ENCODE data around the gene DOCK8.

DOCK8 gene

DNA sequence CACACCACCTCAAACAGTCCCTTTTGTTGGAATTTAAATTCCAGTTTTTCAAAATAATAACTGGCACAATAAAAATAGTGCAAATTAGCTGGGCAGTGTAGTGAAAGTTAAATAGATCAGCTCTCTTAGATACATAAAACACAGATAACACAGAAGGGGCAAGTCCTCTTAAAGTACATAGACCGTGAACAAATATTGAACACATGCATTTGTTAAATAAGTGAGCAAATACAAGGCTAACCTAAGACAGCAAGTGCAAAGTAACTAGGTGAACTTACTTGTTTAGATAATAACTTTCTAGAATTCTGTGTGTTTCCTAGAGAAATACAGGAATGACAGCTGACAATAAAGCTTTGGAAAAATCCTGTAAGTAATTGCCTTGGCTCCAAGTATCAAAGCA is 280.1 kb downstream of the DOCK8 start:
- Mint-ChIP-seq H3K4me1 (ENCODE audit: low read depth) (no peaks in the 10 kb centered on the region), H3K36me3 (ENCODE audit: low read depth) (no peaks in the 10 kb centered on the region), H3K9me3 (no peaks in the 10 kb centered on the region), H3K27me3 (peaks cover 14% of the 10 kb centered on the region), H3K4me3 (no peak overlapping the region), H3K27ac (no peak overlapping the region)
- no peak for DNase-seq

DNA sequence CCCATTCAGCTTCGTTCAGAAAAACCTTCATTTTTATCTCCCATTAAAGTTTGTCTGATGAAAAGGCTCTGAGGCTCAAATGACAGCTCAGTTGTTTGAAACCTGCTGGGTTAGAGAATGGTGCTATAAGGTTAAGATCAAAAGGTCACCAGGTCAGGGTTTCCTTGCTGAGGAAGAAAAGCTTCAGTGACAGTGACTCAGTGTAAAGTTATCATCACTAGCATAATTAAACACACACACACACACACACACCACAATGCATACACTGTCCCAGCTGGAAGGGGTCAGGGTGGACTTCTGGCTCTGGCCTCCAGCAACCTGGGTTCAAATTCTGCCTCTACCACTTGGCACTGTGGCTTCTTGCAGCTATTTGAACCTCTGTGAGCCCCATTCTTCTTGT is 281.1 kb downstream of the DOCK8 start:
- peaks cover 20% of the 10 kb centered on the region for H3K27me3 Mint-ChIP-seq
- DNase-seq = no peak
- no peaks in the 10 kb centered on the region for H3K36me3 Mint-ChIP-seq (ENCODE audit: low read depth)
- no peak overlapping the region for H3K27ac Mint-ChIP-seq
- H3K4me3 Mint-ChIP-seq = no peak overlapping the region
- H3K4me1 Mint-ChIP-seq (ENCODE audit: low read depth) = no peaks in the 10 kb centered on the region
- H3K9me3 Mint-ChIP-seq = no peaks in the 10 kb centered on the region

DNA sequence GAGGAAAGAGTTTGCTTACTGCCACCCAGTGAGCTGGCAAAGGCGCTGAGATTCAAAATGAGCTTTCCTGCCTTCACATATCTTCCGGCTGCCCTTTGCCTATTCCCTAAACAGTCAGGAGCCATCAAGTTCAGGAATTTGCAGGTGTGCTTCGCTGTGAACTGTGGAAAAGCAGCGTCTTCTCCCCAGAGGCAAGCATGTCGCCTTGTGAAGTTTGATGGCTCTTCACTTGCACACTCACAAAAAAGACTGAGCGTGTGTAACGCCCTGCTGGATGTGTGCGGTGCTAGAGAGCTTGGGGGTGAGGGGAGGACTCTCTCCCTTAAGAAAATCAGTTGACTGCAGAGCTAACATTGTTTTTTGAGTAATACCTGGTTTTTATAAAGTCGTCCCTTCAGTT is 288.7 kb downstream of the DOCK8 start:
- DNase-seq = no peak
- H3K4me3 Mint-ChIP-seq = peak overlapping the region; percentile 75
- peaks cover 37% of the 10 kb centered on the region for H3K27me3 Mint-ChIP-seq
- no peaks in the 10 kb centered on the region for H3K36me3 Mint-ChIP-seq (ENCODE audit: low read depth)
- peaks cover 11% of the 10 kb centered on the region for H3K4me1 Mint-ChIP-seq (ENCODE audit: low read depth)
- no peaks in the 10 kb centered on the region for H3K9me3 Mint-ChIP-seq
- H3K27ac Mint-ChIP-seq = no peak overlapping the region

DNA sequence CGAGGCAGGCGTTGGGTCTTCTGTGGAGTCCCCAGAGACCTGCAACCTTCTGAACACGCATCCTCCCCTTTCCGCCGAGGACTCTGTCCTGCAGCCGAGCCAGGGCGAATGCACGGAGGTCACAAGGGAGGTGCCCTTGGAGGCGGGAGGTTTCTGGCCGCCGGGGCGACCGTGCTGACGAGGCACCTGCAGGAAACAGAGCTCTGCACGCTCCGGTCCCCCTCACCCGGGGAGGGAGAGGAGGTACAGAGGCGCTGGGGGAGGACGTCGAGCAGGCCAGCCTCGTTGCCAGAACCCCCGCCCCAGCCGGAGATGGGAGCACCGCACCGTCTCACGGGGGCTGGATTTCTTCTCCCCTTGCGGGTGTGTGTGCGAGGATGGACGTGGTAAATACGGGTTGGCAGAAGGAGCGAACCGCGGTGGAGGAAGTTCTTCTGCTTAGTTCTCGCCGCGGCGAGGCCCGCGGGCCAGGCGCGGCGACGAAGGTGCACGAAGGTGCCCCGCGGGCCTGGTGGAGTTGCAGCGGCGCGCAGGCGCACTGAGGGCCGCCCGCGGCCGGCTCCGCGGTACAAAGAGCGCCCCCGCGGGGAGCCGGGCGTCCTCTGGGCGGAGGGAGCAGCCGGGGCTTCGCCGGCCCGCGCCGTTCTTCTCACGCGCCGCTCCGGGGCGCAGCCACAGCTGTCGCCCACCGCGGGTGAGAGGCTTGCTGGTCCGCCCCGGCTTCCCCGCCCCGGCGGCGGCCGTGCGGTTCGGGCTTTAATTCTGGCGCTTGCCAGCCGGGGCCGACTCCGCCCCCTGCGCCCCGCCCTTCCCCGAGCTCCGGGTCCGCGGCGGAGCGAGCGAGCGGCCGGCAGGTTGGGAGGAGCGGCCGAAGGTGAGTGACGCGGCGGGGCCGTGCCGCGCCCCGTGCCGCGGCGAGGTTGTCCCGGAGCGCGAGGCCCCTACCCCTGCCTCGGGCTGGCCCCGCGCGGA is 289.5 kb downstream of the DOCK8 start, which contains the start of gene KANK1:
TSS of gene KANK1 (plus strand) at position 815 of the 972 bp plus-strand sequence.
- Mint-ChIP-seq H3K9me3 (no peaks in the 10 kb centered on the region), H3K4me1 (ENCODE audit: low read depth) (peaks cover 11% of the 10 kb centered on the region), H3K27ac (peak within 1 kb of the TSS; percentile 67), H3K4me3 (peak within 1 kb of the TSS; percentile 75), H3K36me3 (ENCODE audit: low read depth) (no peaks in the 10 kb centered on the region), H3K27me3 (peaks cover 37% of the 10 kb centered on the region)
- DNase-seq = peak; percentile 86

DNA sequence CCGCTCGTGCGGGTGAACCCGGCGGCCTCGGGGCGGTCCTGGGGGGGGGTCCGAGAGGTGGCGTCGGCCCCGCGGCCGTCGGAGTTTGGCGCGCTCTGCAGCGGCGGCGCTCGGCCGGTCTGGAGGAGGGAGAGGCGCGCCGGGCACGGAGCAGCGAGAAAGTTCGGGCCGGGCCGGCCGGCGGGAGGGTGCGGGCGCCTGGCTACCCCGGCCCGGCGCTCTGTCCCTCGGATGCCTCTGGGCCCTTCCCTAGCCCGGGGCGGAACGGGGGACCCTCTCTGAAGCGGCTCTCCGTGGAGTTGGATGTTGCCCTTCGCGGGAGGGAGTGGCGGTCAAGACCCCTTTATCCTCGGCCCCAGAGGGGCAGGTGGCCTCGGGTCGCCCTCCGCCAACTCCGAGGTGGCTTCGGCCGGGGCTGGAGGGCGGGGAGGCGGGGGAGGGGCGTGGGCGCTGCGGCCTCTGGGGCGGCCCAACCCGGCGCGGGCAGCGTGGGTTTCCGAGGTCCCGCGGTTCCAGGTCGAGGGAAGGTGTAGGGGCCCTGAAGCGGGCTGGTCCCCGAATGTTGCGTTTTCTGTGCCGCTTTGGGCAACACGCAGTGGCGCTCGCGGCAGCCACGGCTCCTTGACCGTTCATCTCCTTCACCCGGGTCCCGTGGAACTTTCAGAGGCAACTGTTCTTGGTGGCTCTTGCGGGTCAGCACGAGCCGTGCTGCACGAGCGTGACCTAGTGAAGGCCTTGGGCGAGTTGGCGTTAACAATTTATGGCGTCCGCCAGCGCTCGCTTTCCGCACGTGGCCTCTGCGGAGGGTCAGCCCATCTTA is 290.5 kb downstream of the DOCK8 start:
- DNase-seq = peak; percentile 45
- peak overlapping the region; percentile 63 for H3K4me3 Mint-ChIP-seq
- H3K4me1 Mint-ChIP-seq (ENCODE audit: low read depth) = peaks cover 11% of the 10 kb centered on the region
- H3K9me3 Mint-ChIP-seq = no peaks in the 10 kb centered on the region
- no peak overlapping the region for H3K27ac Mint-ChIP-seq
- H3K36me3 Mint-ChIP-seq (ENCODE audit: low read depth) = no peaks in the 10 kb centered on the region
- peaks cover 35% of the 10 kb centered on the region for H3K27me3 Mint-ChIP-seq

DNA sequence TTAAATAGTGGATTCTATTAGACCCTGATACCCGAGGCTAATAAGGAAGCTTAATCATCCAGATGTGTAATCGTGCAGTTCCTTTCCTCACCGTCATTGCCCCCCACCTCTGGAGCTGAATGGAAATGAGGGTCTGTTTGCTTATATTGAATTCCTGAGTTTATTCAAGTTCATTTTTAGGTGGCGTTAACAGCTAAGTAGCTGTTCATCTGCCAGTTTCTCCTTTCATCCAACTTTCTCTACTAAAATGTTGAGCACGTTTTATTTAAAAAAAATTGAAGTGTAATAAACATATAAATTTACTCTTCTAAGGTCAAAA is 291.0 kb downstream of the DOCK8 start:
- H3K36me3 Mint-ChIP-seq (ENCODE audit: low read depth) = no peaks in the 10 kb centered on the region
- no peak for DNase-seq
- no peaks in the 10 kb centered on the region for H3K9me3 Mint-ChIP-seq
- peaks cover 31% of the 10 kb centered on the region for H3K27me3 Mint-ChIP-seq
- no peak overlapping the region for H3K27ac Mint-ChIP-seq
- H3K4me3 Mint-ChIP-seq = peak overlapping the region; percentile 63
- H3K4me1 Mint-ChIP-seq (ENCODE audit: low read depth) = peaks cover 11% of the 10 kb centered on the region

DNA sequence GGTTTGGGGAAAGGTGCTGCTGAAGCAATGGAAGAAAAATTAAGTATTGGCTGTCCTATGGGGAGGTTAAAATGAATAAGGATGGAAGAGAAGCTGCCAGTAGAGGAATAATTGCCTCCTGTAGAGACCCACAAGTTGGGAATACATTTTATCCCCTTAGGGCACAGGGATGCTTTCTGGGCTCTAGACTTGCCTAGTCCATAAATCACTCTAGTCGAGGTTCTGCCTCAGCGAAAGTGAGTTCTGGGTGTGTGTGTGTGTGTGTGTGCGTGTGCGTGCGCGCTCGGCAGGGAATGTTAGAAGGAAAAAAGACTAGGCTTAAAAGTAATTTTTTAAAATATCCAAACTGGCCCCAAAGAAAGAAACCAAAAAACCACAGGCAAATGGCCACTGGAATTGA is 291.6 kb downstream of the DOCK8 start:
- Mint-ChIP-seq H3K9me3 (no peaks in the 10 kb centered on the region), H3K27ac (no peak overlapping the region), H3K4me1 (ENCODE audit: low read depth) (peaks cover 11% of the 10 kb centered on the region), H3K27me3 (peaks cover 31% of the 10 kb centered on the region), H3K36me3 (ENCODE audit: low read depth) (no peaks in the 10 kb centered on the region), H3K4me3 (no peak overlapping the region)
- no peak for DNase-seq

DNA sequence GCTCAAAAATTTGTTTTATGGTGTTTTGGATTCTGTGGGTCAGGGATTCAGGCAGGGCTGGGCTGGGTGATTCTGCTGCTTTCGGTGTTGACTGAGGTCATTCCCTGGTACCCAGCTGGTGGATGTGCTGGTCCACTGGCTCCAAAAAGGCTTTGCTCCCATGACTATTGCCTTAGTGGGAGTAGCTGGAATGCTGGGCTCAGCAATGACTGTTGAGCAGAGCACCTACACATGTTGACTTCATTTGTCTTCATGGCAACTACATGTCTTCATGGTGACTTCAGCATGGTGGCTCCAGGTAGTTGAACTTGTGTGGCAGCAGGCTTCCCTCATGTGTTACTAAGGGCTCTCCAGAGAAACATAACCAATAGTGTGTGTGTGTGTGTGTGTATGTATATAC is 297.2 kb downstream of the DOCK8 start:
- H3K4me3 Mint-ChIP-seq = no peak overlapping the region
- no peak overlapping the region for H3K27ac Mint-ChIP-seq
- peaks cover 4% of the 10 kb centered on the region for H3K9me3 Mint-ChIP-seq
- H3K4me1 Mint-ChIP-seq (ENCODE audit: low read depth) = peaks cover 20% of the 10 kb centered on the region
- no peak for DNase-seq
- H3K36me3 Mint-ChIP-seq (ENCODE audit: low read depth) = no peaks in the 10 kb centered on the region
- H3K27me3 Mint-ChIP-seq = no peaks in the 10 kb centered on the region

DNA sequence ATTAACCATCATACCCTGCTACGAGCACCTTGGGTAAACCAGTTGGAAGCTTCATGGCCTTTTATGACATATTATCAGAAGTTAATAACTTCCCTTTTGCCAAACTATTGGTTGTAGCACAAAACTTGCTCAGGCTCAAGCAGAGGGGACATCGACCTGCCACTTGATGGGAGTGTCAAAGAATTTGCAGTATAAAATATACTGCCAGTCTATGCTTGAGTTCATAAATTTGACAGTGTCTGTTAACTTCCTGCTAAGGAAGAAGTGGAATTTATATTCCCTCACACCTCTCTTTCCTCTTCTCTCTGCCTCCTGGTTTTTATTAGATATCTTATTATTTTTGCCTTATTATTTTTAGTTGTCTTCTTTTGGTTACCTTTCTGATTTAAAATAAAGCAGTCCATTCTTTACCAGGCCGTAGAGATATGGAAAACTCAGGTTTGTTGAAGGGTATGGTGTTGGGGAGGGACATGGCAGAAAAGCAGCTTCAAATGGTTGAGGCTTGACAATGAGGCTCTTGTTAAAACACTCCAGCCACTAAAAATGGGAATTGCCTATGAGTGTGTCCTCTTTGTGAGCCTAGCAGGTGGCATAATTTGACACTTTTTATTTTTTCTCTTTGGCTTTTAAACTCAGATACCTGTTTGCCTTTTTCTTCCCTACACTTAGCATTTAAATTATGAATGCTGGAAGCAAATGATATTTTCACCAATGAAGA is 298.0 kb downstream of the DOCK8 start:
- peaks cover 20% of the 10 kb centered on the region for H3K4me1 Mint-ChIP-seq (ENCODE audit: low read depth)
- H3K9me3 Mint-ChIP-seq = peaks cover 4% of the 10 kb centered on the region
- DNase-seq = no peak
- no peak overlapping the region for H3K4me3 Mint-ChIP-seq
- H3K36me3 Mint-ChIP-seq (ENCODE audit: low read depth) = no peaks in the 10 kb centered on the region
- no peaks in the 10 kb centered on the region for H3K27me3 Mint-ChIP-seq
- H3K27ac Mint-ChIP-seq = no peak overlapping the region

All from activated T-cell treated with anti-CD3 and anti-CD28 coated beads, Interleukin-2, amount 50 U/mL, for 24 hours (primary cell).